Measurements from ENCODE around the gene ZCCHC18.
"Not testable (repeated sequence)": the region's sequence is repeated elsewhere in the genome, so short reads cannot be mapped to it uniquely, and the experiment has no call there.

DNA sequence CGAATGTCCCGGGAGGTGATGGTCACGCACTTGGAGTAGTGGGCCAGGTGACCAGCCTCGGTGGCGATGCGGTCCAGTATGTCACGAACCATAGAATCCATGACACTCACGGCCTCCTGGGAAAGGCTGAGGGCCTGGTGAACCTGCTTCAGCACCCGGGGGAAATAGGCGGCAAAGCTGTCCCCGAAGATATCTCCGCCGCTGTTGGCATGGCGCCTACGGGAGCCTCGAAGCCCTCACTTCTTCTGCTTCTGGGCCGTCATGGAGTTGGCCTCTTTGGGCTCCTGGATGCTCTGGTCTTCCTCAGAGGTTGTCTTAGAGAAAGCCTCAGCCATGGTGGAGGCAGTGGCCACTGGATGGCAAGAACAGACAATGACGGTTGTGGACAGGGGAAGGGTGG, 49.7 kb upstream of the ZCCHC18 start:
- not testable (repeated sequence) for TF ChIP-seq POLR2A (IDR thresholded peaks at IDR 0.05); POLR2AphosphoS5 (IDR thresholded peaks at IDR 0.05); EP300 (IDR thresholded peaks at IDR 0.05; ENCODE audit: low read depth)
- TF ChIP-seq, protein P1, sequence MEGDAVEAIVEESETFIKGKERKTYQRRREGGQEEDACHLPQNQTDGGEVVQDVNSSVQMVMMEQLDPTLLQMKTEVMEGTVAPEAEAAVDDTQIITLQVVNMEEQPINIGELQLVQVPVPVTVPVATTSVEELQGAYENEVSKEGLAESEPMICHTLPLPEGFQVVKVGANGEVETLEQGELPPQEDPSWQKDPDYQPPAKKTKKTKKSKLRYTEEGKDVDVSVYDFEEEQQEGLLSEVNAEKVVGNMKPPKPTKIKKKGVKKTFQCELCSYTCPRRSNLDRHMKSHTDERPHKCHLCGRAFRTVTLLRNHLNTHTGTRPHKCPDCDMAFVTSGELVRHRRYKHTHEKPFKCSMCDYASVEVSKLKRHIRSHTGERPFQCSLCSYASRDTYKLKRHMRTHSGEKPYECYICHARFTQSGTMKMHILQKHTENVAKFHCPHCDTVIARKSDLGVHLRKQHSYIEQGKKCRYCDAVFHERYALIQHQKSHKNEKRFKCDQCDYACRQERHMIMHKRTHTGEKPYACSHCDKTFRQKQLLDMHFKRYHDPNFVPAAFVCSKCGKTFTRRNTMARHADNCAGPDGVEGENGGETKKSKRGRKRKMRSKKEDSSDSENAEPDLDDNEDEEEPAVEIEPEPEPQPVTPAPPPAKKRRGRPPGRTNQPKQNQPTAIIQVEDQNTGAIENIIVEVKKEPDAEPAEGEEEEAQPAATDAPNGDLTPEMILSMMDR (IDR thresholded peaks at IDR 0.05): not testable (repeated sequence)
